WI38 (cell line): ENCODE data around the gene ZNF620.

Experiments used
- H3K4me3 ChIP-seq: 2 replicates; pipeline ENCODE4 v1.5.1; 2011; ENCODE audit warnings: low read depth, mild to moderate bottlenecking, control low read depth, low read length
- TF ChIP-seq, protein P1 (sequence below): IDR thresholded peaks from 2 replicates; pipeline ENCODE4 v1.5.1; 2012; ENCODE audit warnings: low read depth, mild to moderate bottlenecking, control low read depth, low read length

Gene ZNF620

DNA sequence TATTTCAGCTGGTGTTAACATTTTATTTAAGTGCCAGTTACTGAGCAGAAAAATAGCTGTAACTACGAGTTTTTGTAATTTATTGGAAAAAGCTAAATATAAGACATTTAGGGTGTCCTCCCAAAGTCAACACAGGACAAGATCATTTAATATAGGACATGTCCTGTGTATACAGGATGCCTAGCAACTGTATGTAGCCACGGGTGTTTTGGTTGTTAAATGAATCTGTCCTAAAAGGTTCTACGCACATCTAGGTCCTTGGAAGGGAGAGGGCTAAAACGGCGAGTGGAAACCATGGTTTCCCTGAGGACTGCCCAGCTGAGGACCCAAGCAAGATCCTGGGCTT lies 18.4 kb downstream of the ZNF620 start:
- peak overlapping the region; percentile 71 for H3K4me3 ChIP-seq
- TF ChIP-seq, protein P1, sequence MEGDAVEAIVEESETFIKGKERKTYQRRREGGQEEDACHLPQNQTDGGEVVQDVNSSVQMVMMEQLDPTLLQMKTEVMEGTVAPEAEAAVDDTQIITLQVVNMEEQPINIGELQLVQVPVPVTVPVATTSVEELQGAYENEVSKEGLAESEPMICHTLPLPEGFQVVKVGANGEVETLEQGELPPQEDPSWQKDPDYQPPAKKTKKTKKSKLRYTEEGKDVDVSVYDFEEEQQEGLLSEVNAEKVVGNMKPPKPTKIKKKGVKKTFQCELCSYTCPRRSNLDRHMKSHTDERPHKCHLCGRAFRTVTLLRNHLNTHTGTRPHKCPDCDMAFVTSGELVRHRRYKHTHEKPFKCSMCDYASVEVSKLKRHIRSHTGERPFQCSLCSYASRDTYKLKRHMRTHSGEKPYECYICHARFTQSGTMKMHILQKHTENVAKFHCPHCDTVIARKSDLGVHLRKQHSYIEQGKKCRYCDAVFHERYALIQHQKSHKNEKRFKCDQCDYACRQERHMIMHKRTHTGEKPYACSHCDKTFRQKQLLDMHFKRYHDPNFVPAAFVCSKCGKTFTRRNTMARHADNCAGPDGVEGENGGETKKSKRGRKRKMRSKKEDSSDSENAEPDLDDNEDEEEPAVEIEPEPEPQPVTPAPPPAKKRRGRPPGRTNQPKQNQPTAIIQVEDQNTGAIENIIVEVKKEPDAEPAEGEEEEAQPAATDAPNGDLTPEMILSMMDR = no peak

DNA sequence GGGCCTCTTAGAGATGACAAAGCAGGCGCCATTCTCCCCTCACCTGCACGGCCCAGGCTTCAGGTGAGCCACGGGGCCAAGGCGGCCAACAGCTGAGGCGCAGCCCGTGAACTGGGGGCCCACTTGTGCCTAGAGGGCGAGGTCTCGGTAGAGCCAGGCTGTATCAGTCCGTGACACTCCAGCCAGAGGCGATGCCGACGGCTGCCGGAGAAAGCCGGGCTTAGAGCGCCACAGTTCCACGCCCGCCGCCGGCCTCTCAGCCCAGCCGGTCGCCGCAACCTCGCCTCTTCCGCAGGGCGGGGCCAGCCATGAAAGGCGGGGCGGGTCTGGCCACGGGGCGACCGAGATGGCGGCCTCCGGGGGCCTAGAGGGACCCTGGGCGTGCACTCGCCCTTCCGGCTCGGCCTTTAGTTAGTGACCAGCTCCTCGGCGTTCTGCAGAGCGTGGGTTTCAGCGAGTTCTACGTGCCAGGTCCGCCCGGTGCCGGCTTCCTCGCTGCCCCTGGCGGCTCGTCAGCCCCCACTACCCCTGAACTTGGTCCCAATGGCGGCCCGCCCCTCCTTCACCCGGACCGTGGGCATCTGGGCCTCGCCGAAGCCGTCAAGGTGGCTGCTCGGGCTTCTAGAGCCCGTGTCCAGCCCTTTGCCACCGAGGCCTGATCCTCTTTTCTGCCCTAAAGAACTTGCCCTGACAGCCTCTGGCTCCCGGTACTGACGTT lies 18.9 kb downstream of the ZNF620 start, which contains the start of gene ZNF621:
TSS of gene ZNF621 (plus strand) at position 393 of the 718 bp plus-strand sequence. CDS start 881 bp downstream, outside the sequence.
- peak within 1 kb of the TSS; percentile 71 for H3K4me3 ChIP-seq
- TF ChIP-seq, protein P1 = no peak

DNA sequence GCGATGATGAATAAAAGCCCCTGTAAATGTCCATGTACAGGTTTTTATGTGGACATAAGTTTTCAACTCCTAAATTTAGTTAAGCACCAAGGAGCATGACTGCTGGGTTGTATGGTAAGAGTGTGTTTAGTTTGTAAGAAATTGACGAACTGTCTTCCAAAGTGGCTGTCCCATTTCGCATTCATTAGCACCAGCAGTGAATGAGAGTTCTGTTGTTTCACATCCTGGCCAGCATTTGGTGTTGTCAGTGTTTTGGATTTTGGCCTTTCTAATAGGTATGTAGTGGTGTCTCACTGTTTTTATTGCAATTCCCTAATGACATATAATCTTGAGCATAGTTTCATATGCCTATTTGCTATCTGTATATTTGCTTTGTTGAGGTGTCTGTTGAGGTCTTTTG lies 22.6 kb downstream of the ZNF620 start:
- no peak overlapping the region for H3K4me3 ChIP-seq
- TF ChIP-seq, protein P1 = no peak

DNA sequence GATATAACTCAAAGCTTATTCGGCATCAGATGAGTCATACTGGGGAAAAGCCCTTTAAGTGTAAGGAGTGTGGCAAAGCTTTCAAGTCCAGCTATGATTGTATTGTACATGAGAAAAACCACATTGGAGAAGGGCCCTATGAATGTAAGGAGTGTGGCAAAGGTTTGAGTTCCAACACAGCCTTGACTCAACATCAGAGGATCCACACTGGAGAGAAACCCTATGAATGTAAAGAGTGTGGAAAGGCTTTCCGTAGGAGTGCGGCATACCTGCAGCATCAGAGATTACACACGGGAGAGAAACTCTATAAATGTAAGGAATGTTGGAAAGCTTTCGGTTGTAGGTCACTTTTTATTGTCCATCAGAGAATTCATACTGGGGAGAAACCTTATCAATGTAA lies 26.4 kb downstream of the ZNF620 start:
- TF ChIP-seq, protein P1 = no peak
- no peak overlapping the region for H3K4me3 ChIP-seq

DNA sequence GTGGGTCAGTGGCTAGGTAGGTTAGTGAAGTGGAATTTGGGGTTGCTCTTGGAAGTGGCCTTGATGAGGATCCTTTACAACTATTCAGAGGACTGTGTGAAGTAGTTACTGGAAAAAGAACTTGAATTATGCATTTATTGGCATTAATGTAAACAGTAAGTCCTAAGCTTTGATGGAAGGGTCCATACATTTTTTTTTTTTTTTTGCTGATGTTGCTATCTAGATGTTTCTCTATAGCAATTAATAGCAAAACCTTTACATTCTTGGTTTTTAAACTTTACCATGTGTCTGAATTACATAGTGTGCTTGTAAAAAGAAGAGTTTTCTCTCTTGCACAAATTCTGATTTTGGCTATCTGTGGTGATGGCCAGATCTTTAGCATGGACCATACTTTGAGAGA lies 28.4 kb downstream of the ZNF620 start:
- H3K4me3 ChIP-seq = no peak overlapping the region
- TF ChIP-seq, protein P1 = no peak

DNA sequence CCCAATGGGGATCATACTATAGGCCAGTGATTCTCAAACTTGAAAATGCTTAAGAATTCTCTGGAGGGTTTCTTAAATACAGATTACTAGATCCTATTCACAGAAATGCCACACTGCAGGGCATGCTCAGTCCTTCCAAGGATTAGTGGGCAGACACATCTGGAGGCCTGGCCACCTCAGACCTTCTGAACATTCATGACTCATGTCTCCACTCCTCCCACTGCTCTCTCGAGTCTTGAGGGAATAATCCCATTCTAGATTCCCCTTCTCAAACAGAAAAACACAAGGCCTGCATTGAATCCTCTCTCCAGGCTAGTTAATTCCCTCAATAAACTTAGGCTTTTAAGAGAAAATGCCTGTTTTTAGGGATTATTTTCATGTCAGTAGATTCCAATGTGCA lies 41.0 kb downstream of the ZNF620 start:
- TF ChIP-seq, protein P1 = no peak
- H3K4me3 ChIP-seq = no peak overlapping the region

DNA sequence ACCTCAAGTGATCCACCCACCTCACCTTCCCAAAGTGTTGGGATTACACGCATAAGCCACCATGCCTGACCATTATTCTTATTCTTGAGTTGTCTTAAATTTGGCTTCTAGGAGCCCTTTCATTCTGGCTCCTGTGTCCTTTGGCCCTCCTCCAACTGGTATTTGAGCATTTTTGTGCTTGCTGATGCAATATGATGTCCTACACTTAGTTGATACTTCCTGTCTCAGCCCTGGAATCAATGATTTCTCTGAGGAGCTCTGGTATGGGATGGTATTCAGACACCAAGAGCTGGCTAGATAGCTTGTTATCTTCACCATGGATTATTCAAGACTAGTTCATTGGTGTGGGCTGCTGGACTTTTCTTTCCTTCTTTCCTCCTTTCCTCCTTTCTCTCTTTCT lies 44.3 kb downstream of the ZNF620 start:
- TF ChIP-seq, protein P1 = no peak
- no peak overlapping the region for H3K4me3 ChIP-seq
